Upper lobe of left lung (tissue), 4 donors: ENCODE measurements around the gene SLC41A3.

Experiments used
- POLR2A ChIP-seq, 4 donors: fragments of 450-650 bp; IDR thresholded peaks; one replicate each; pipeline ENCODE4 v1.5.1; 2016 to 2017; ENCODE audit warnings: antibody characterized with exemption in 4 of 4, mild to moderate bottlenecking in 2 of 4
- POLR2AphosphoS5 ChIP-seq, 2 donors: sonication (generic); formaldehyde crosslinking; IDR thresholded peaks; one replicate each; pipeline ENCODE4 v1.5.1; 2017; ENCODE audit warnings: antibody characterized with exemption in 2 of 2
- TF ChIP-seq, protein P1 (sequence below), 6 experiments: fragments of 450-650 bp in 4 of 6; fragments of 200-600 bp in 2 of 6; sonication (generic) in 2 of 6; IDR thresholded peaks; one replicate each; pipeline ENCODE4 v1.5.1; 2016 to 2019; ENCODE audit warnings: antibody characterized with exemption in 6 of 6

DNA sequence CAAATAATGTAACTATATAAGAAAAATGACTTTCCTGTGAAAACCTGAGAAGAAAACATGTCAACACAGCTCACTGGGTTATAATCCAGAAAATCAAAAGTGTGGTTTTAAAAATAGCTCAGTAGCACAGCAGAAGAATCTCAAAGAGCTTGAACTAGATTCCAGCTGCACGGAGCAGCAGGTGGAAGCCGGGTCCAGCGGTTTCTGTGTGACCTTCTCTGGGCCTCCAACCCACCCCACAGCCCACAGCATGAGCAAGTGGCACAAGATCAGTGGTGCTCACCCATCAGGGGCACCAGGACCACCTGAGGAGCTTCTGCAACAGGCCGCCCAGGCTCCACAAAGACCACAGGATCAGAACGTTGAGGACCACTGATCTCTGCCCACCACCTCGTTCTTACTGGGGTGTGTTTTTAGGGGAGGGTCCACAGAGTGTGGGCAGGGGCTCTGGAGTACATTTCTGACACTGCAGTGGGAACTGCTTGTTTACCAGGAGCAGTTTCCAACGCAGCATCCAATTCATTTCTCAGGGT lies 23.2 kb downstream of the SLC41A3 start:
- TF ChIP-seq POLR2AphosphoS5 (IDR thresholded peaks at IDR 0.05) (no peak), POLR2A (IDR thresholded peaks at IDR 0.05) (no peak)
- TF ChIP-seq, protein P1, sequence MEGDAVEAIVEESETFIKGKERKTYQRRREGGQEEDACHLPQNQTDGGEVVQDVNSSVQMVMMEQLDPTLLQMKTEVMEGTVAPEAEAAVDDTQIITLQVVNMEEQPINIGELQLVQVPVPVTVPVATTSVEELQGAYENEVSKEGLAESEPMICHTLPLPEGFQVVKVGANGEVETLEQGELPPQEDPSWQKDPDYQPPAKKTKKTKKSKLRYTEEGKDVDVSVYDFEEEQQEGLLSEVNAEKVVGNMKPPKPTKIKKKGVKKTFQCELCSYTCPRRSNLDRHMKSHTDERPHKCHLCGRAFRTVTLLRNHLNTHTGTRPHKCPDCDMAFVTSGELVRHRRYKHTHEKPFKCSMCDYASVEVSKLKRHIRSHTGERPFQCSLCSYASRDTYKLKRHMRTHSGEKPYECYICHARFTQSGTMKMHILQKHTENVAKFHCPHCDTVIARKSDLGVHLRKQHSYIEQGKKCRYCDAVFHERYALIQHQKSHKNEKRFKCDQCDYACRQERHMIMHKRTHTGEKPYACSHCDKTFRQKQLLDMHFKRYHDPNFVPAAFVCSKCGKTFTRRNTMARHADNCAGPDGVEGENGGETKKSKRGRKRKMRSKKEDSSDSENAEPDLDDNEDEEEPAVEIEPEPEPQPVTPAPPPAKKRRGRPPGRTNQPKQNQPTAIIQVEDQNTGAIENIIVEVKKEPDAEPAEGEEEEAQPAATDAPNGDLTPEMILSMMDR (IDR thresholded peaks at IDR 0.05), result no peak
